ENCODE data around the gene PAX7.

DNA sequence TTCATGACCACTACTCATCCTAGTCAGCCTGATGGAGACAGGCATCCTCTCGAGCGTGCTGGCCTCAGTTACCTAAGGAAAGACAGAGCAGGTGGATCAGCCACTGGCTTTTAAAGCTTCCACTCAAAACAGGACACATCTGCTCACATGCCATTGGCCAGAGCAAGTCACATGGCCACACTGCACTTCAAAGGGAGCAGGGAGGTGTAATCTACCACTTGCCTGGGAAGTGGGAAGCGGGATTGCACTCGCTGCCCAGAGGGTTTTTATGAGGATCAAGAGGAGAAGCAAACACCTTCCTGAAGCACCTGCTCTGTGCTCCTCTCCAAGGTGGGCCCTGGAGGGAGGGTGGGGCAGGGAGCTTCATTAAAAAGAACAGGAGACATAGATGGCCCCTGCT is 120.8 kb downstream of the PAX7 start:
- TF ChIP-seq, protein P1, sequence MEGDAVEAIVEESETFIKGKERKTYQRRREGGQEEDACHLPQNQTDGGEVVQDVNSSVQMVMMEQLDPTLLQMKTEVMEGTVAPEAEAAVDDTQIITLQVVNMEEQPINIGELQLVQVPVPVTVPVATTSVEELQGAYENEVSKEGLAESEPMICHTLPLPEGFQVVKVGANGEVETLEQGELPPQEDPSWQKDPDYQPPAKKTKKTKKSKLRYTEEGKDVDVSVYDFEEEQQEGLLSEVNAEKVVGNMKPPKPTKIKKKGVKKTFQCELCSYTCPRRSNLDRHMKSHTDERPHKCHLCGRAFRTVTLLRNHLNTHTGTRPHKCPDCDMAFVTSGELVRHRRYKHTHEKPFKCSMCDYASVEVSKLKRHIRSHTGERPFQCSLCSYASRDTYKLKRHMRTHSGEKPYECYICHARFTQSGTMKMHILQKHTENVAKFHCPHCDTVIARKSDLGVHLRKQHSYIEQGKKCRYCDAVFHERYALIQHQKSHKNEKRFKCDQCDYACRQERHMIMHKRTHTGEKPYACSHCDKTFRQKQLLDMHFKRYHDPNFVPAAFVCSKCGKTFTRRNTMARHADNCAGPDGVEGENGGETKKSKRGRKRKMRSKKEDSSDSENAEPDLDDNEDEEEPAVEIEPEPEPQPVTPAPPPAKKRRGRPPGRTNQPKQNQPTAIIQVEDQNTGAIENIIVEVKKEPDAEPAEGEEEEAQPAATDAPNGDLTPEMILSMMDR (IDR thresholded peaks at IDR 0.05; ENCODE audit: insufficient read depth, low read length), result no peak
- no peak for TF ChIP-seq POLR2AphosphoS5 (IDR thresholded peaks at IDR 0.05; ENCODE audit: low read depth)
- no peak for TF ChIP-seq SPI1 (IDR thresholded peaks at IDR 0.05; ENCODE audit: borderline replicate concordance, low read depth)
- no peak for TF ChIP-seq REST (IDR thresholded peaks at IDR 0.05; ENCODE audit: insufficient replicate concordance, low read depth)
- no peak for TF ChIP-seq GABPA (IDR thresholded peaks at IDR 0.05; ENCODE audit: low read depth)

Data from HL-60 (cell line).